PC-3 (cell line): ENCODE results near the gene UBR2.

Experiments used
- EZH2phosphoT487 ChIP-seq: fragments of 300-600 bp; sonication (generic); IDR thresholded peaks from 2 replicates; pipeline ENCODE4 v1.6.1; 2018; ENCODE audit warnings: mild to moderate bottlenecking, antibody characterized with exemption, low read length, borderline replicate concordance
- TF ChIP-seq, protein P1 (sequence below): fragments of 300-600 bp; sonication (generic); conservative IDR thresholded peaks from 2 replicates; pipeline ENCODE4 v1.5.1; 2017; ENCODE audit warnings: antibody characterized with exemption, low read depth, mild to moderate bottlenecking, low read length

DNA sequence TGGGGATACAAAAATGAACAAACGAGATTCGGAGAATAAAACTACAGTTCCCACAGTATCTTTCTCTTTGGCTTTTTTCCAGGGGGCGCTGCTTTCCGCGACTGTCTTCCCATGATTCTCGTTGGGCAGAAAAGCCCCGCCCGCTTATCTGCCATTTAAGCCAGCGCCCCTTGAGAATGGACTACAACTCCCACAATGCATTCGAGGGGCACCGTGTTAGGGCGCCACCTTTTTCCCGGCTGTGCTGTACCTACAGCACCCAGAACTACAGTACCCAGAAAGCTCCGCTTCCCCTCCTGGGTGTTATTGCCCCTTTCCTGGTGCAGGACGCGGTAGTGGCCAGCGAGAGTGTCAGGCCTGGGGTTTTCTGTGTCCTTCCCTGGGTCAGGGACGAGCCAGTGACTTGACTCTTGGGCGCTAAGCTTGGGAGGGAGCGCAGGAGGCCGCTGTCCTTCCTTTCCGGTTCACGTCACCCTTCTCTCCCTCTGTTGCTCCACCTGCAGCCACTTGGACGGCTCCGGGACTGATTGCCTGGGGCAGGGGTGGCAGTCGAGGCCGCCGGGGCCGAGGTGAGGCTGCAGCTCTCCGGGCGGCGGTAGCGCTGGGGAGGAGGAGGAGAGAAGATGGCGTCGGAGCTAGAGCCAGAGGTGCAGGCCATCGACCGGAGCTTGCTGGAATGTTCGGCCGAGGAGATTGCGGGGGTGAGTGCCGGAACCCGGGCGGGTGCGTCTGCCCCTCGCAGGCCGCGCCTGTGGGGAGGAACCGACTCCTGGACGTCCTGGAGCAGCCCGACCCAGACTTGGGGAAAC lies at the start of gene UBR2:
- TF ChIP-seq, protein P1, sequence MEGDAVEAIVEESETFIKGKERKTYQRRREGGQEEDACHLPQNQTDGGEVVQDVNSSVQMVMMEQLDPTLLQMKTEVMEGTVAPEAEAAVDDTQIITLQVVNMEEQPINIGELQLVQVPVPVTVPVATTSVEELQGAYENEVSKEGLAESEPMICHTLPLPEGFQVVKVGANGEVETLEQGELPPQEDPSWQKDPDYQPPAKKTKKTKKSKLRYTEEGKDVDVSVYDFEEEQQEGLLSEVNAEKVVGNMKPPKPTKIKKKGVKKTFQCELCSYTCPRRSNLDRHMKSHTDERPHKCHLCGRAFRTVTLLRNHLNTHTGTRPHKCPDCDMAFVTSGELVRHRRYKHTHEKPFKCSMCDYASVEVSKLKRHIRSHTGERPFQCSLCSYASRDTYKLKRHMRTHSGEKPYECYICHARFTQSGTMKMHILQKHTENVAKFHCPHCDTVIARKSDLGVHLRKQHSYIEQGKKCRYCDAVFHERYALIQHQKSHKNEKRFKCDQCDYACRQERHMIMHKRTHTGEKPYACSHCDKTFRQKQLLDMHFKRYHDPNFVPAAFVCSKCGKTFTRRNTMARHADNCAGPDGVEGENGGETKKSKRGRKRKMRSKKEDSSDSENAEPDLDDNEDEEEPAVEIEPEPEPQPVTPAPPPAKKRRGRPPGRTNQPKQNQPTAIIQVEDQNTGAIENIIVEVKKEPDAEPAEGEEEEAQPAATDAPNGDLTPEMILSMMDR, result no peak; the same call in 1 of the 2 replicates
- no peak for TF ChIP-seq EZH2phosphoT487
